GM21723 (cell line): ENCODE data around the gene POLDIP2.

Source experiments
- ATAC-seq: cut with Tn5 transposase; IDR thresholded peaks from one replicate; pipeline ENCODE4 v1.9.1; 2021; ENCODE audit warnings: mild to moderate bottlenecking, moderate library complexity; ENCODE audit not compliant: unreplicated experiment

Gene POLDIP2

GRCh38 chr17:28318759-28319597, 38.3 kb downstream of the POLDIP2 start, which contains the start of gene TMEM97:
Gene TMEM97, plus strand, starts transcription at chr17:28319200. Its CDS starts 40 bp downstream, at chr17:28319240.
- ATAC-seq = peak; percentile 93

GRCh38 chr17:28317966-28318758, 39.2 kb downstream of the POLDIP2 start:
- ATAC-seq = peak; percentile 9

DNA sequence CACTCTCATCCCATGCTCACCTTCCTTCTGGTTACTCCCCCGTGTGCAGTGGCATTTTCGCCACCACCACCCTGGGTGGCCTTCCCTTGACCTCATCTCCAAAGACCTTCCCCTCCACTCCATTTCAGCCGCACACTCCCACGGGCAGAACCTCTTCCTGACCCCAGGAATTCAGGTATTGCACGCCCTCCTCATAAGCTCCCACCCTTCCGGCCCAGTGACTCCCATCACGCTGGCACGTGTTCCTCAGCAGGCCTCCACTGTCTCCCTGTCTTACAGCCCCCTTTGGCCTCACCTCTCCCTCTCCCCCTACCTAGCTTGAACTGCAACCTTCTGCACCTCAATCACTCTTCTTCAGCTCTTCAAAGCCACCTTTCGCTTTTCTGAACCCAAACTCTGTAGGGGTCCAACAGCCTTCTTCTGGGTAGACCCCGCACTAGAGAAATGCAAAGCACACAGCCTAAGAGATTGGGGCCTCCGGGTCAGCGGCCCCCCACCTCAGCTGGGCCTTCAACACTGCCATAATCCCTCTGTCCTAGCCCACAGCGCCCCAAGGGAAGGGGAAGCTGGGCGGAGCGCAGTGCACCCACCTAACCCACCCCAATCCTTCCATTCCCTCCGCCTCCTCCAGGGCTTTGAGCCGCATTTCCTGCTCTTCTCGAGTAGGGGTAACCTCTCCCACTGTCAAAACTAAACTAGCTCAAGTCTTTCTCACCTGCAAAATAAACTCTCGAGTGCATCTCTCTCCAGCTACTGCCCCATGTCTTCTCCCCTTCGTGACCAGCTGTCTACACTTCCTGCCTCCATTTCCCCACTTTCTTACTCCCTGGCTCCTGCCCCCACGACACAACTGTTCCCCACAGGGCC, 40.0 kb downstream of the POLDIP2 start:
- no peak for ATAC-seq

DNA sequence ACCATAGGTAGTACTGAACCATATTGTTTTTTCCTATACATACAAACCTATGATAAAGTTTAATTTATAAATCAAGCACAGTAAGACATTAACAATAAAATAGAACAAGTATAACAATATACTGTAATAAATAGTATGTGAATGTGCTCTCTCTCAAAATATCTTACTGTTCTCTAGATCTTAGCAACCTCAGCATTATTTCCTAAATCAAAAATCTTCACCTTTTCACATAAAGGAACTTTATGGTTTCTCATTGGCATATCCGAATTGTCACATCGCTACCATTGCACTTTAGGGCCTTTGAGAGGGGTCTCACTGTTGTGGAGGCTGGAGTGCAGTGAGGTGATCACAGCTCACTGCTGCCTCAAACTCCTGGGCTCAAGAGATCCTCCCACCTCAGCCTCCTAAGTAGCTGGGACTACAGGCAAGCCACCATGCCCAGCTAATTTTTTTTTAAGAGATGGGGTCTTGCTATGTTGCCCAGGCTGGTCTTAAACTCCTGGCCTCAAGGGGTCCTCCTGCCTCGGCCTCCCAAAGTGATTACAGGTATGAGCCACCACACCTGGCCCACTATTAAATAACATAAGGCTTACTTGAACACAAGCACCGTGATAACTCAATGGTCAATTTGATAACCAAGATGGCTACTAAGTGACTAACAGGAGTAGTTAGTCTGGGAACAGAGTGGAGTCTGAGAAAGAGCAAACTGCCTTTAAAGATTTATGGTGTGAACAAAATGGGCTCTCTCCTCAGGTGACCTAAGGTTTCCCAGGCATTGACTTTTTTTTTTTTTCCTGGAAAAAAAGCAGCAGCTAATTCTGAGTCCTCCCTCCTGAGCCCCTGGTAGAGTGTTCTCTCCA, 41.3 kb downstream of the POLDIP2 start:
- no peak for ATAC-seq

- ATAC-seq = no peak
These were observed 43.5 kb downstream of the POLDIP2 start for GRCh38 chr17:28313841-28314240.

DNA sequence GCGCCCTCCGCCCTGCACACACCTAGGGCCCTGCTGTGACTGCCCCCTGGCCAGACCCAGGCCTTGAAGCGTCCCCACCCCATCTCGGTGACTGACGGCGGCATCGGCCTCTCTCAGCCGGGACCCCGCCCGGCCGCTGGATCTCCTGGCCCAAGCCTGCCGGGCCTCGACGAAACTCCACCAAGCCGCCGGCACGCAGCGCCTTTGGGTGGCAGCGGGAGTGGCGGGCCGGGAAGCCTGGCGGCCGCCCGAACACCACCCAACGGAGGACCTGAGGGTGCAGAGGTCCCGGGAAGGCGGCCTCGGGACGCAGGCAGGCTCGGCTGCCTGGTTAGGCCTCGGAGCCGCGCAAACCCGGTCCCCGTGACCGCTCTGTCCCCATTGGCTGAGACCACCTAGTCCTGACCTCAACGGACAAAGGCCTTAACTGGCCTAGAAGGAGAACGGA, 50.3 kb downstream of the POLDIP2 start:
- ATAC-seq = no peak

- no peak for ATAC-seq
These were observed 58.9 kb downstream of the POLDIP2 start for GRCh38 chr17:28298449-28298848.
